Activated naive CD4-positive, alpha-beta T cell treated with anti-CD3 and anti-CD28 coated beads, Interleukin-2, amount 50 U/mL, for 72 hours (primary cell): Measurements from ENCODE around the gene MAMDC2. TPM values are rescaled to one million over a fixed set of nuclear protein-coding genes. Genes with fewer than 3 reads are reported as not detected.
A peak's percentile ranks its signal among the peaks of the same experiment; 100 is the strongest.
"Not testable (repeated sequence)": the region's sequence is repeated elsewhere in the genome, so short reads cannot be mapped to it uniquely, and the experiment has no call there.

Source experiments
- ATAC-seq, 2 donors: fragments of 150-1000 bp; cut with Tn5 transposase; 2 replicates each; pipeline ENCODE4 v1.10.0; 2021; ENCODE audit warnings: mild to moderate bottlenecking in 2 of 2, moderate library complexity in 2 of 2
- DNase-seq, 2 donors: peaks; one replicate each; pipeline ENCODE4 v3.0.0; 2021 to 2022; ENCODE audit warnings: low spot score in 2 of 2
- H3K27ac Mint-ChIP-seq, 2 donors: one replicate each; pipeline ENCODE4 v1.8.0; 2022; ENCODE audit warnings: mild to moderate bottlenecking in 2 of 2, mixed read lengths in 2 of 2
- H3K36me3 Mint-ChIP-seq, 2 donors: one replicate each; pipeline ENCODE4 v1.8.0; 2022; ENCODE audit warnings: mixed read lengths in 2 of 2
- H3K9me3 Mint-ChIP-seq, 2 donors: one replicate each; pipeline ENCODE4 v1.8.0; 2022; ENCODE audit warnings: mixed read lengths in 2 of 2
- total RNA-seq, 2 donors: library from RNA; stranded (reverse); gene quantifications; one replicate each; pipeline ENCODE4 v1.2.3, GENCODE V29; 2022

The MAMDC2 gene
- total RNA-seq, 2 donors from 2014 or later: not detected

DNA sequence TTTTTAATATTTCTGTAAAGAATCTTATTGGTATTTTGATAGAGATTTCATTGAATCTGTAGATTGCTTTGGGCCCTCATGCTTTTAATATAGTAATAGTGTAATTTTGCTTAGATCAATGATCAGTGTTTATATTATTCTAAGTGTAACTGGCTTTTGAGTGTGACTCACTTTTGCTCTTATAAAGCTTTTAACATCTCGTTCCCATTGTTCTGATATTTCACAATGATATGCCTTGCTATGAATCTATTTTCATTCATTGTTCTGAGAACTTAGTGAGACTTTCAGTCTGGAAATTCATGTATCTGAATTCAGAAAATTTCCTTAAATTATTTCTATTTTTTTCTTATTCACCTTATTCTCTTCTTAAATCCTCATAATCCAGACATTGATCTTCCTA is 13.5 kb upstream of the MAMDC2 start:
- DNase-seq: no peak
- Mint-ChIP-seq H3K27ac (no peak overlapping the region), H3K36me3 (no peaks in the 10 kb centered on the region), H3K9me3 (no peaks in the 10 kb centered on the region)
- no peak for ATAC-seq

DNA sequence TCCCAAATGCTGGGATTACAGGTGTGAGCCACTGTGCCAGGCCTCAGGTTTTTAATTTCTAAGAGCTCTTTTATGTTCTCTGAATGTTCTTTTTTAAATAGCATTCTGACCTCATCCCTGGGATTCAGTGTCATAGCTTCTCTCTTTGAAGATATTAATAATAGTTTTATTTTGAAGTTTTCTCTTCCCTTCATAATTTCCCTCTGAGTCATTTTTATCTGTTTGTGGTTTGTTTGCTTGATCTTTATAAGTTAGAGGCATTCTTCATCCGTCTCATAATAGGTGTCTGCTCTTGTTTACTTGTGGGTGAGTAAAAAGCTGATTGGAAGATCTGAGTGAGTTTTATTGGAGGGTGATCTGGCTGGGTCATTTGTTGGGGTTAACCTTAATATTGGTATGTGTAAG is 12.5 kb upstream of the MAMDC2 start:
- ATAC-seq: peak in 1 of 2 donors; percentile 66
- DNase-seq: no peak
- Mint-ChIP-seq H3K36me3 (no peaks in the 10 kb centered on the region), H3K9me3 (no peaks in the 10 kb centered on the region), H3K27ac (no peak overlapping the region)

DNA sequence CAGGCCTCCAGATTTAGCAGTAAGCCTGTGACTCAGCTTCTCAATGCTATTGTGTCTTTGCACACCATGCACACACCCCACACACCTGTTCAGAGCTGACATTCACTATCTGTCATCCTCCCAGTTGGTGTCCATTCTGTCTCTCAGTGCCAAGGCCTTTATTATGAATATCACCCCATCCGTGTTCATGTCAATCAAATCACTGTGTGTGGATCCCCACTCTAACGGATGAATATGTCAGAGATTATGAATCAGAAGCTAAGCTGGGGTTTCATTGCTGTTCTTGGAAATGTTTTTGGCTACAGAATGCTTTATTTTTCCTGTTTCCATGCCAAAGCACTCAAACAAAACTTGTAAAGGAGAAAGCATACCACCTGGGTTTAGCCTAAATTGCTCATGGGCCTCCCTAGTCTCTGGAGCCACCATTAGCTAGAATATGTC is 9.4 kb upstream of the MAMDC2 start:
- peak in 1 of 2 donors; percentile 70 for ATAC-seq
- H3K9me3 Mint-ChIP-seq: peaks cover 6% of the 10 kb centered on the region in 2 donors
- no peak overlapping the region for H3K27ac Mint-ChIP-seq
- H3K36me3 Mint-ChIP-seq: peaks cover 5 to 6% of the 10 kb centered on the region in 2 donors
- no peak for DNase-seq

DNA sequence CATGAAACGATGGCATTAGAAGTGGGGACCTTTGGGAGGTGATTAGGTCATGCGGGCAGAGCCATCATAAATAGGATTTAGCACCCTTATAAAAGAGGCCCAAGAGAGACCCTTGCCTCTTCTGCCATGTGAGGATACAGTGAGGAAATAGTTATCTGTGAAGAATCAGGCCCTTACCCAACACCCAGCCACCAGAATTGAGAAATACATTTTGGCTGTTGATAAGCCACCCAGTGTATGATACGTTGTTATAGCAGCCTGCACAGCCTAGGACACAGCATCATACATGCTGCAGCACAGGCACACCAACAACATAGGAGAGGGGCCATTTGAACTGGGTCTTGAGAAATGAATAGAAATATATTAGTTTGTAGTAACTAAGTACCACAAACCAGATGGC is 8.0 kb upstream of the MAMDC2 start:
- H3K27ac Mint-ChIP-seq: no peak overlapping the region
- H3K36me3 Mint-ChIP-seq: peaks cover 5 to 6% of the 10 kb centered on the region in 2 donors
- peaks cover 6% of the 10 kb centered on the region in 2 donors for H3K9me3 Mint-ChIP-seq
- ATAC-seq (no peak), DNase-seq (no peak)

DNA sequence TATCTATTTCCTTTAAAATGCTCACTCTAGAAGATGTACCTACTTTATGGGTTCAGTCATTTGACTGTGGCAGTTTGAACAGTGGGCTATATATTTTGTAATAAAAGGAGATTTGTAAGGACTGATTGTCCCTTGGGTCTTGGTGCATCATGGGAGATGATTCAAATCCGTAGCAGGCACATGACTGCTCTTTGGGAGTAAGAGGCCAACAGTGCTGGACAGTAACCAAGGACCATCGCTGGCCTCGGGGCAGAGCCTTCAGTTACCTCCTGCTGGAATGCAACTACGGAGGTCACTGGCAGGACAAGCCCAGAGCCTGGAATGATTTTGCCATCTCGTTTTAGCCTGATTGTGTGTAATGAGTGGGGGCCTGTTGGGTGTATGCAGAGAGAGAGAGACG is 7.0 kb upstream of the MAMDC2 start:
- H3K9me3 Mint-ChIP-seq: peaks cover 6% of the 10 kb centered on the region in 2 donors
- ATAC-seq: no peak
- DNase-seq: no peak
- H3K27ac Mint-ChIP-seq: no peak overlapping the region
- peaks cover 5 to 6% of the 10 kb centered on the region in 2 donors for H3K36me3 Mint-ChIP-seq

DNA sequence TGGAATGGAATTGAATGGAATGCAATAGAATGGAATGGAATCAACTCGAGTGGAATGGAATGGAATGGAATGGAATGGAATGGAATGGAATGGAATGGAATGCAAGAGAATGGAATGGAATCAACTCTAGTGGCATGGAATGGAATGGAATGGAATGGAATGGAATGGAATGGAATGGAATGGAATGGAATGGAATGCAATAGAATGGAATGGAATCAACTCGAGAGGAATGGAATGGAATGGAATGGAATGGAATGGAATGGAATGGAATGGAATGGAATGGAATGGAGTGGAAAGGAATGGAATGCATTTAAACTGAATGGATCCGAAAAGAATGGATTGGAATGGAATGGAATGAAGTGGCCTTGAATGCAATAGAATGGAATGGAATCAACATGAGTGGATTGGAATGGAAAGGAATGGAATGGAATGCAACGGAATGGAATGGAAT is 5.5 kb upstream of the MAMDC2 start:
- DNase-seq, H3K27ac Mint-ChIP-seq, H3K9me3 Mint-ChIP-seq, ATAC-seq, H3K36me3 Mint-ChIP-seq: not testable (repeated sequence)

DNA sequence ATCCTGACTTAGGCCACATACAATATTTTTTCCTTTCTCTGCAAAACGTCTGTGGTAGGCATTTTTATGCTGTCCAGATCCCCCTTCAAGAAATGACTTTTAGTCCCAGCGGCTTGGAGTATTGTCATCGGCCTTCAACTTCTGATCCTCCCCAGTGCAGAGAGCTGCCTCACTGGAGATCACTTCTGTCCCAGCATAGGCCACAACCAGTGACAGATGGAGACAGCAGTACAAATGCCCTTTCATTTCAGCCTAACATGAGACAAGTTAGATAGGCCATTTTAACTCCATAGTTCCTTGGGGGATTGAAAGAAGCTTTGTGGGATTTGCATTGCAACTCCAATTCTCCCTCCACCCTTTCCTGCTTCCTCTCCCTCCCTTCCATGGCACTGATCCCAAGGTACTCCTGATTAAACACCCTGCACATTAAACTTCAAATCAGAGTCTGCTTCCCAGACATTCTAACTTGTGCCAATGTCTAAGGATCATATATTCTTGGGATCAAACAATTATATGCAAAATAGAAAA is 3.2 kb upstream of the MAMDC2 start:
- Mint-ChIP-seq H3K27ac (no peak overlapping the region), H3K9me3 (peaks cover 6% of the 10 kb centered on the region in 2 donors), H3K36me3 (peaks cover 5 to 6% of the 10 kb centered on the region in 2 donors)
- ATAC-seq (no peak), DNase-seq (no peak)

DNA sequence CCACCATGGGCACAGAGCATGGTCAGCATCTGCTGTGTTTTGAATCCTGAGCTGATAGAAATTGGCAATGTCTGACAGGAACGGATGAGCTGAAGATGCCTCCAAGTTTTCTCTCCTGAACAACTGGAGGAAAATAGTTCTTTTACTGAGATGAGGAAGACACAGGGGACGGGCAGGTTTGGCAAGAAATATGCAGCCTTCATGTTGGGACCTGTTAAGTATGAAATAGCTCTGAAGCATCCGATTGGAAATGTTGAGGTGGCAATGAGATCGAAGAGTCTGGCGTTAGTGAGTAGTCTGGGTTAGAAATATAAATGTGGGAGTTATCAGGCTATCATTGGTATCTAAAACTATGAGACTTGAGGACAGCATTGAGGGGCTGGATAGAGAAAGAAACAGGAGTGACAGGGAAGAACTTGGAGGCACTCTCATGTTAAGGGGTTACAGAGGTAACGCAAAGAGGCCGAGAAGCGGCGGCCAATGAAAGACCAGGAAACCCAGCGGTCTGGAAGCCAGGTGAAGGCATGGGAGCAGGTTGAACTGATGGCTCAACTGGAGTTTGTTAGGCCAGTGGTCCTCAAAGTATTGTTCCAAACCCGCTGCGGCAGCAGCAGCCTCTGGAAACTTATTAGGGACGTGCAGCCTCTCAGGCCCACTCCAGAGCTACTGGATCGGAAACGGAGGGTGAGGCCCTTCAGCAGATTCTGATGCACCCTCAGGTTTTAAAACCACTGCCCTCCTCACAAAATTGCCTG is 1.0 kb upstream of the MAMDC2 start:
- no peak for DNase-seq
- ATAC-seq: no peak
- no peak overlapping the region for H3K27ac Mint-ChIP-seq
- H3K36me3 Mint-ChIP-seq: peaks cover 5 to 6% of the 10 kb centered on the region in 2 donors
- H3K9me3 Mint-ChIP-seq: peaks cover 6% of the 10 kb centered on the region in 2 donors

DNA sequence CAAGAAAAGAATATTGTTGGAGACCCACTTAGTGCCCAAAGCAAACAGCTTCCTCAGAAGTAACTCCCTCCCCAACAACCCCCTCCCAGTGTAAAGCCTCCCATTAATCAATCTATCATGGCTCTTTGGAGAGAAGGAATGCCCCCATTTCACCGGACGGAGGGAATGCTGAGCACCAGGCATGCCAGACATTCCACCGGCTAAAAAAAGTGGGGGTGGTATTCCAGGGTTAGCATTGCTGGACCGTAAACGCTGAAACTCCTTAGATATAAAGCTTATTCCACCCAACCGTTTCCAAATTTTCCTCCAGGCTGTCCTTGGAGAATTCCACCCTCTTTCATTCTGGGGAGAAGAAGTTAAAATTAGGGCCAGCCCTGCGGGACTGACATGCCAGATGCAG is 363 bp upstream of the MAMDC2 start:
- DNase-seq (no peak), ATAC-seq (no peak)

DNA sequence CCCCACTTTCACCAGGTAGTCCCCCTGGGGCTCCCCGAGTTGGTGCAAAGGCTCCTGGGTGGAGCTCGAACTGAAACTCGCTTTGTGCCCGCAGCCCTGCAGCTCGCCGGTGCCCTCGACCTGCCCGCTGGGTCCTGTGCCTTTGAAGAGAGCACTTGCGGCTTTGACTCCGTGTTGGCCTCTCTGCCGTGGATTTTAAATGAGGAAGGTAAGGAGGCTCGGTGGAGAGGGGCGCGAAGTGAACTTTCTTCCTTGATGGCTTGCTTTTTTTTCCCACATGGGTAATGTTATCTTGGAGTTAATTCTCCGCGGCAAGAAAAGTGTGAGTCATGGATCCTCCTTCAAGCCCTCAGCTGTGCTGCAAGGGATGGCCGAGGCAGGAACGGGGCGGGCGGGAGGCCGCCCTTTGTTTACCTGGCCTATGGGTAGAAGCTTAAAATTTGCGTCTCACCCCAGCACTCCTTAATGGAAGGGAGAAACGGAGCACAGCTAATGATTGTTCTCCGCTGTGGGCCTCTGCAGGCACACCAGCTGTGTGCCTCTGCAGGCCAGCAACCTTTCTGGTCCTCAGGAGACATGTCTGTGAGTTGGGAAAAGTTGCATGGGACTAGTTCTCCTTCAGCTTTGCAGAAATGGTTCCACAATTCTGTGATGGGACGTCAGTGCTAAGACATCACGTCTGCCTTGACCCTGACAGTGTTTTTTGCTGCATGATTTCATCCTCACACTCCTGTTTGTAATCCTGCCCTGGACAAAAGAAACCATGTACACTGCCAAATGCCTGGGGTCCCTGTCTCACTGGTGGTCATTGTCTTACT is 1.1 kb downstream of the MAMDC2 start:
- DNase-seq (no peak), ATAC-seq (peak in 1 of 2 donors; percentile 24)
- Mint-ChIP-seq H3K27ac (no peak overlapping the region), H3K9me3 (no peaks in the 10 kb centered on the region), H3K36me3 (no peaks in the 10 kb centered on the region)

More for the DNA sequence above, 363 bp upstream of the MAMDC2 start:
- H3K9me3 Mint-ChIP-seq: peaks cover 1 to 2% of the 10 kb centered on the region in 2 donors
- H3K36me3 Mint-ChIP-seq: peaks cover under 1 to 2% of the 10 kb centered on the region in 2 donors
- H3K27ac Mint-ChIP-seq: no peak overlapping the region

DNA sequence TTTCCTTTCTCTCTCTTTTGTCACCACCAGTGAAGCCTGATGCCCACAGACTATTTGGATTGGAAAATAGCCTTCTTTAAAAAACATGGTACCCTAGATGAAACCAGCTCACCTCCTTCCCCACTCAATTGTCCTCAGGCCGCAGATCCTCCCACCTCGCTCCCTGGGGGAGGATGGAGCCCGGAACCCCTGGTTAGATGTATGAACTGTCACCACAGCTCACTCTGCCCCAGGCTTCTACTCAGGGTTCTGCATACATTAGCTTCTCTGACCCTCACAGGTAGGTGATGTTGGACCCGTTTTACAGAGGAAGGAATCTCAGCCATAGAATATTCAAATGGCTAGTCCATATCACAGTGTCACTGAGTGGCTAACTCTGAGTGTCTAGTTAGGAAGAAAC is 1.8 kb downstream of the MAMDC2 start:
- Mint-ChIP-seq H3K9me3 (no peaks in the 10 kb centered on the region), H3K36me3 (no peaks in the 10 kb centered on the region), H3K27ac (no peak overlapping the region)
- ATAC-seq (no peak), DNase-seq (no peak)

DNA sequence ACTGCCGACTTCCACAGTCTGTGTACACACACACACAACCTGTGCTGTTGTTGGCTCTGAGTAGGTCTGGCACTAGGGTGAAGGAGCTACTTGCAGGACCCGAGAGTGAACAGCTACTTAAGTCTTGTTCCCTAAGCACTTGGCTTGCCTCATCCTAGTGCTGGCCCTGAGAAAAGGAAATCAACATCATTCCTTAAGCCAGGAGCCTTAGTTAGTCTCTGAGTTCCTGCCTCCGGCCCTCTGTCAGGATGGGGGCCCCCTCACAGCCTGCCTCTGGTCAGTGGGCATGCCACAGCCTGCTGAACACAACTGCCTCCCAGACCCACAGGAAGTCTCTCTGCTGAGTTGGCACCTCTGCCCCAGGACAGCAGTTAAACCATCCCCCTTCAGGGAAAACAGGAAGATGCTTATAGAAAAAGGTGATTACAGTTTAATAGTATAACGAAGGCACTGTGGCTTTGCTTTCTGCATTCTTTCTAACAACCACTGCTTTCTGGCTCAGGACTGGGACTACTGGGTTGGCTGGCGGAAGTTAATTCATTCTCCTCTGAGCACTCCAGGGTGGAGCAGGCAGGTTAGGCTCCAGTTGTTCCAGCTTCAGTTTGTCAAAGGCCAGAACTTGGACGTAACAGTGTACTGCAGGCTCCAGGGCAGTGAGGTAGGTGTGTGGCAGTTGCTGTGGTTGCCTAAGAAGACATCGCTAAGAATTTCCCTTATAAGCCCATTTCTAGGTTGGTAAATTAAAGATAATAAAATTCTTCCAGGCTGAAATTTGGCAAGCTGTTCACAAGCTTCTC is 2.8 kb downstream of the MAMDC2 start:
- no peaks in the 10 kb centered on the region for H3K36me3 Mint-ChIP-seq
- no peak overlapping the region for H3K27ac Mint-ChIP-seq
- no peak for ATAC-seq
- DNase-seq: no peak
- H3K9me3 Mint-ChIP-seq: no peaks in the 10 kb centered on the region

DNA sequence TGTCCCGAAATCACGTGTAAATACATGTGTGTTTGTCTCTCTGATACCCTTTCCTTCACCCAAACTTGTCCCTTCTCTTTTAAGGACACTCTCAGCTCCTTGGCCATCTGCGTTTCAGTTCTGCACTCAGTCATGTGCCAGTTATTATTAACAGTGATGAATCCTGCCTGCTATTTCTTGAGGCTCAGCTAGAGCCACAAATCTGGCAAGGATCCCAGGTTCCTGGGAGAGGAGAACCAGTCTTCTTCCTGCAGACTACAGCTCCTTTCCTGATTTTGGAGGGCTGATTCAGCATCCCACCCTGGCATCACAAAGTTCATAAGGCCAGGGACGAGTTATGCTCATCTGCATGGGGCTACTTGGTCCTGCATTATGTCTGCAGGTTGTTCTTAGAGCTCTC is 5.6 kb downstream of the MAMDC2 start:
- Mint-ChIP-seq H3K27ac (no peak overlapping the region), H3K9me3 (no peaks in the 10 kb centered on the region), H3K36me3 (no peaks in the 10 kb centered on the region)
- ATAC-seq (no peak), DNase-seq (no peak)

DNA sequence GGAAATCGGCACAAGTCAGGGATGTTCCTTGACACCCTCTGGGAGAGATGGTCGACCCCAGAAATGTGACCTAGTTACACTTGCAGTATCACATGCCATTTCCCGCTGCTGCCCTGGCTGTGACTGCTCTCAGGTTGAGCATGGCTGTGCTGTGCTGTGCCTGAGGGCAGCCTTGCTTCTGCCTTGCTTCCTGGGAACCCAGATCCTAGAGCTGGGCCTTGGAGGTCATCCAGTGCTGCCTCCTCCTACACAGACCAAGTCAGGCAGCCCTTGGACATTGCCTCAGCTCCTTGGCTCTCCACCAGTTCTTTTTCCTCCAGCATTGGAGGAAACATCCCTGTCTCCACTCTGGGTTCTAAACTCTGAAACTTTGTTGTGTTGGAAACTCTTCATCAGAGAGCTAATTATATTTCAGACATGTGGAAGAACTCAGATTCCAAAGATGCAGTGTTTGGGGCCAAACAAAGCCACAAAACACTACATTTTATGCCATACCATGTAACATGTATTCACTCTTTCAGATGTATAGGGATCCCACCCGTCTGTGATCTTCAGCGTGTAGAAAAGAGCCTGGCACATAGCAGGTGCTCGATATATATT is 6.1 kb downstream of the MAMDC2 start:
- Mint-ChIP-seq H3K27ac (no peak overlapping the region), H3K9me3 (no peaks in the 10 kb centered on the region), H3K36me3 (no peaks in the 10 kb centered on the region)
- no peak for DNase-seq
- no peak for ATAC-seq

DNA sequence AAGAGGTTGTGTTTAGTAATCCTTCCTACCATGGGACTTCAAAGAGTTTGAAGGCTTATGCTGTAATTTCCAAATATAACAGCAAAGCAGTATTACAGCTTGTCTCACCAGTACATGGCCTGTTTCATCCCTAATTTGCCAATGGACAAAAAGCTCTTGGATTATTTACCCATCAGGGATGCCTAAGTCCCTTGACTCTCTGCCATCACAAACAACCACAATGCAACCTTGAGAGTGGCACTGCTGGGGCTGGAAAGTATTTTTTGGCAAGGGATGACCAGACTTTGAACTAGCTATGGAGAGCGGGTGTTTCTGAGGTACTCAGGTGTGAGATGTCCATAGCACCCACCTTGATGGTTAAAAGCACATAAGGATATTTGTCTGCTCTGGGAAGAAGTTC is 9.1 kb downstream of the MAMDC2 start:
- no peaks in the 10 kb centered on the region for H3K36me3 Mint-ChIP-seq
- no peak overlapping the region for H3K27ac Mint-ChIP-seq
- no peaks in the 10 kb centered on the region for H3K9me3 Mint-ChIP-seq
- DNase-seq: no peak
- no peak for ATAC-seq

DNA sequence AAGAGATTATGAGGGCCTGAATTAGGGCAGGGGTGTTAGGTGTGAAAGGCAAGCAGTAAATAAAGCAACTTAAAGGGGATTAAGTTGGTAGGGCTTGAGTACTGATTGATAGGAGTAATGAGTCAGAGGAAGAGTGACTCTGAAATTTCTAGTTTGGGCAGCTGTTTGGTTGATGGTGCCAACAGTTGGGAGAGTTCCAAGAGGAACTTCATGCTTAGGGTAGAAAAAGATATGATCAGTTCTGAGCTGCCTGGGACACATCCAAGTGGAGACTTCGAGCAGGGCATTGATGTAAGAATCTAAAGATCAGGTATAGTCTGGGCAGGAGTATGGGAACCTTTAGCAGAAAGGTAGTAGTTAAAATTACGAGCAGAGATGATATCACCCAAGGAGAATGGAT is 10.2 kb downstream of the MAMDC2 start:
- Mint-ChIP-seq H3K36me3 (no peaks in the 10 kb centered on the region), H3K27ac (no peak overlapping the region), H3K9me3 (no peaks in the 10 kb centered on the region)
- DNase-seq (no peak), ATAC-seq (no peak)
